NCI-H524 treated with DMSO at 0.1 percent for 48 hours (cell line): ENCODE data around the gene PARD3.
A peak's percentile ranks its signal among the peaks of the same experiment; 100 is the strongest.

Experiments used
- DNase-seq: peaks from one replicate; lab custom pipeline; 2025; lab: John Stamatoyannopoulos, UW

PARD3 gene

GRCh38 chr10:34183016-34183796 lies 631.9 kb downstream of the PARD3 start:
- DNase-seq, result no peak

- DNase-seq, result no peak
Observed at GRCh38 chr10:34181553-34182300, 633.4 kb downstream of the PARD3 start.

GRCh38 chr10:34180749-34181148 lies 634.3 kb downstream of the PARD3 start:
- DNase-seq, result no peak

- DNase-seq, result no peak
Observed at GRCh38 chr10:34179280-34179679, 635.8 kb downstream of the PARD3 start.

GRCh38 chr10:34178756-34179155 lies 636.3 kb downstream of the PARD3 start:
- no peak for DNase-seq

- no peak for DNase-seq
Observed at GRCh38 chr10:34178196-34178595, 636.9 kb downstream of the PARD3 start.

- no peak for DNase-seq
Observed at GRCh38 chr10:34177445-34177844, 637.7 kb downstream of the PARD3 start.

GRCh38 chr10:34176351-34176750 lies 638.7 kb downstream of the PARD3 start:
- peak; percentile 23 for DNase-seq

GRCh38 chr10:34175121-34175520 lies 640.0 kb downstream of the PARD3 start:
- no peak for DNase-seq

GRCh38 chr10:34172936-34173533 lies 642.1 kb downstream of the PARD3 start:
- no peak for DNase-seq

- DNase-seq, result no peak
Observed at GRCh38 chr10:34171957-34172527, 643.1 kb downstream of the PARD3 start.

- no peak for DNase-seq
Observed at GRCh38 chr10:34169677-34170076, 645.4 kb downstream of the PARD3 start.

GRCh38 chr10:34169131-34169530 lies 646.0 kb downstream of the PARD3 start:
- DNase-seq, result no peak

- DNase-seq, result no peak
Observed at GRCh38 chr10:34168439-34168838, 646.7 kb downstream of the PARD3 start.

GRCh38 chr10:34166823-34167222 lies 648.3 kb downstream of the PARD3 start:
- DNase-seq, result no peak

- no peak for DNase-seq
Observed at GRCh38 chr10:34166354-34166753, 648.7 kb downstream of the PARD3 start.

- DNase-seq, result no peak
Observed at GRCh38 chr10:34164029-34164428, 651.1 kb downstream of the PARD3 start.

GRCh38 chr10:34163075-34163905 lies 651.8 kb downstream of the PARD3 start:
- no peak for DNase-seq

- no peak for DNase-seq
Observed at GRCh38 chr10:34161777-34162370, 653.2 kb downstream of the PARD3 start.

- no peak for DNase-seq
Observed at GRCh38 chr10:34160595-34160994, 654.5 kb downstream of the PARD3 start.

- DNase-seq, result no peak
Observed at GRCh38 chr10:34157501-34157900, 657.6 kb downstream of the PARD3 start.
